ENCODE data around the gene C3orf18.

C3orf18 gene

GRCh38 chr3:50607271-50608091 is 39.9 kb upstream of the C3orf18 start:
- Mint-ChIP-seq H3K27me3 (no peaks in the 10 kb centered on the region), H3K27ac (peak overlapping the region; percentile 97), H3K36me3 (peaks cover 43% of the 10 kb centered on the region), H3K4me3 (peak overlapping the region; percentile 96), H3K4me1 (peaks cover 79% of the 10 kb centered on the region), H3K9me3 (no peaks in the 10 kb centered on the region)

GRCh38 chr3:50606596-50606995 is 39.0 kb upstream of the C3orf18 start:
- Mint-ChIP-seq H3K9me3 (no peaks in the 10 kb centered on the region), H3K4me1 (peaks cover 80% of the 10 kb centered on the region), H3K36me3 (peaks cover 43% of the 10 kb centered on the region), H3K27ac (peak overlapping the region; percentile 91), H3K4me3 (peak overlapping the region; percentile 96), H3K27me3 (no peaks in the 10 kb centered on the region)

DNA sequence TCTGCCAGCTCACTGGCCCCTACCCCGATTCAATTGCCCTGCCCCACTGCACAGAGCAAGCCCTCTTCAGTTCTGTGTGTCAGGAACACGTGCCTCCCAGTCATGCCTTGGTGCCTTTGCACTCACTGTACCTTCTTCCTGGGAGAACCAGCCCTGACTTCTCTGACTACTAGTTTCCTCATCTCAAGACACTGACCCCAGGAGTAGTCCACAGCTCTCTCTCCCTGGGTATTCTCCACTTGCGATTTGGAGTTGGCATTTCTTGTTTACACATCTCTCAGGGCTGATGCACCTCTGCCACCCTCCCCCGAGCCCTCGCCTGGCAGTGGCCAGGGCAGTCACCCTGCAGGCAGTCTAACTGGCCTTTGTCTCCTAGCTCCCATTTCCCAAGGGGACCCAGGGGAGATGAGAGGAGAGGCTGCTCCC is 38.4 kb upstream of the C3orf18 start:
- no peaks in the 10 kb centered on the region for H3K9me3 Mint-ChIP-seq
- H3K27me3 Mint-ChIP-seq, result no peaks in the 10 kb centered on the region
- H3K4me3 Mint-ChIP-seq, result peak overlapping the region; percentile 96
- peaks cover 87% of the 10 kb centered on the region for H3K4me1 Mint-ChIP-seq
- peaks cover 43% of the 10 kb centered on the region for H3K36me3 Mint-ChIP-seq
- H3K27ac Mint-ChIP-seq, result peak overlapping the region; percentile 97

- Mint-ChIP-seq H3K36me3 (peaks cover 36% of the 10 kb centered on the region), H3K27ac (peak overlapping the region; percentile 97), H3K9me3 (no peaks in the 10 kb centered on the region), H3K4me3 (peak overlapping the region; percentile 96), H3K27me3 (no peaks in the 10 kb centered on the region), H3K4me1 (peaks cover 97% of the 10 kb centered on the region)
These were observed 37.4 kb upstream of the C3orf18 start for GRCh38 chr3:50604628-50605588.

- no peaks in the 10 kb centered on the region for H3K9me3 Mint-ChIP-seq
- peaks cover 31% of the 10 kb centered on the region for H3K36me3 Mint-ChIP-seq
- peaks cover 99% of the 10 kb centered on the region for H3K4me1 Mint-ChIP-seq
- peak overlapping the region; percentile 97 for H3K27ac Mint-ChIP-seq
- H3K27me3 Mint-ChIP-seq, result no peaks in the 10 kb centered on the region
- peak overlapping the region; percentile 35 for H3K4me3 Mint-ChIP-seq
These were observed 36.6 kb upstream of the C3orf18 start for GRCh38 chr3:50604110-50604621.

- peak overlapping the region; percentile 35 for H3K4me3 Mint-ChIP-seq
- H3K4me1 Mint-ChIP-seq, result peaks cover 99% of the 10 kb centered on the region
- no peaks in the 10 kb centered on the region for H3K9me3 Mint-ChIP-seq
- H3K27ac Mint-ChIP-seq, result peak overlapping the region; percentile 97
- no peaks in the 10 kb centered on the region for H3K27me3 Mint-ChIP-seq
- H3K36me3 Mint-ChIP-seq, result peaks cover 24% of the 10 kb centered on the region
These were observed 35.9 kb upstream of the C3orf18 start for GRCh38 chr3:50603261-50604109.

DNA sequence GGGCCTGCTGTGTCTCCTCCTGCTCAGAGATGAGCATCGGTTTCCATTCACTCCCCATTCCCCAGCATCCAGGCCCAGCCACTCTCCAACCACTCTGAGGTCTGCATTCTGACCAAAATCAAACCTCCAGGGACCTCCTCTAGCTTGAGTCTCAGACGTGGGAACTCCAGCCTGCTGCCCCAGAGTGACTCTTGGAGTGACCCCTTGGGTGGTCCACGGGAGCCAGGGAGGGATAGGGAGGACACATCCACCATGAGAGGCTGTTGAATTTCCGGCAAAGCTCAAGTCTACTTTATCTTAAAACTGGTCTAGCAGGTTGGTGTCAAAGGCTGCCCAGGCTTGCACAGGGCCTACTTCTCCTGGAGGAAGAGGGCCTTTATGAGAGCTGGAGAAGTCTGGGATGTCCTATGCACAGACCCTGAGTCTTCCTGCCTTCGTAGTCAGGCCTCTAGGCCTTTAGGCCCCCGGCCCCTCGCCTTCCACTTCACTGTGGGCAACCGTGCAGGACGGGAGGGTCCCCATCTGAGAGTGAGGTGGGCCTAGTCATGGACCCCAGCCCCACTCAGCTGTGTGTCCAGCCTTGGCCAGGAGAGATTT is 35.1 kb upstream of the C3orf18 start:
- no peaks in the 10 kb centered on the region for H3K27me3 Mint-ChIP-seq
- peak overlapping the region; percentile 79 for H3K4me3 Mint-ChIP-seq
- peaks cover 94% of the 10 kb centered on the region for H3K4me1 Mint-ChIP-seq

GRCh38 chr3:50600841-50601591 is 33.5 kb upstream of the C3orf18 start:
- Mint-ChIP-seq H3K4me3 (peak overlapping the region; percentile 79), H3K27me3 (no peaks in the 10 kb centered on the region), H3K27ac (peak overlapping the region; percentile 97), H3K9me3 (no peaks in the 10 kb centered on the region), H3K36me3 (peaks cover 10% of the 10 kb centered on the region), H3K4me1 (peaks cover 80% of the 10 kb centered on the region)

More for the DNA sequence above, 35.1 kb upstream of the C3orf18 start:
- H3K36me3 Mint-ChIP-seq, result peaks cover 17% of the 10 kb centered on the region
- peak overlapping the region; percentile 97 for H3K27ac Mint-ChIP-seq
- no peaks in the 10 kb centered on the region for H3K9me3 Mint-ChIP-seq

DNA sequence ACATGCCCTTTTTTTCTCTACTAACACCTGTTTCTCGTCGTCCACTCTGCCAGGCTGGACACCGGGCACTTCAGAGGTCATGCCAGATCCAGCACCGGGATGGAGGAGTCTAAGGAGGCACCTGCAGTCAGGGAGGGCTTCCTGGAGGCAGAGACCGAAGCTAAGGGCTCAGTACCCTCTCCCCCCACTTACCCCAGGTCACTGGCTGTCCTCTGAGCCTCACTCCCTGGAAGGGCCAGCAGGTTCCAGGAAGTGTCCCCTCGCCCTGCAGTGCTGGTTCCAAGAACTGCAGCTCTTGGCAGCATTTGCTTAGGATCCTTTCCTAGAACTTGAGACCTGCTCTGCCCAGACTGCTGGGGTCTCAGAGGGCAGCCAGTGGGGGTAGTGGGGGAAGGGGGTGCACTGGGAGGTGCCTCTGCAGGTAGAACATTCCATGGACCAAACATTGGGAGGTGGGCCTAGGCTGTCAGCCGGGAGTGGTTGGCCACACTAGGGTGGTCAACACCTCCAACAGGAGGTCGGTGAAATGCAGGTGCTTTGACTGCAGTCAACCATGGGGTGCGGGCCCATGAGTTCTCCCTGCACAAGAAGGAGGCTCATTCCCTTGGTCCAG is 32.7 kb upstream of the C3orf18 start:
- no peaks in the 10 kb centered on the region for H3K9me3 Mint-ChIP-seq
- no peaks in the 10 kb centered on the region for H3K27me3 Mint-ChIP-seq
- H3K36me3 Mint-ChIP-seq, result peaks cover 4% of the 10 kb centered on the region
- H3K27ac Mint-ChIP-seq, result peak overlapping the region; percentile 33
- H3K4me3 Mint-ChIP-seq, result no peak overlapping the region
- peaks cover 78% of the 10 kb centered on the region for H3K4me1 Mint-ChIP-seq

- Mint-ChIP-seq H3K4me3 (no peak overlapping the region), H3K36me3 (peaks cover 1% of the 10 kb centered on the region), H3K9me3 (no peaks in the 10 kb centered on the region), H3K27ac (peak overlapping the region; percentile 33), H3K4me1 (peaks cover 78% of the 10 kb centered on the region), H3K27me3 (no peaks in the 10 kb centered on the region)
These were observed 32.2 kb upstream of the C3orf18 start for GRCh38 chr3:50599716-50600118.

- Mint-ChIP-seq H3K27ac (no peak overlapping the region), H3K36me3 (peaks cover 1% of the 10 kb centered on the region), H3K9me3 (no peaks in the 10 kb centered on the region), H3K27me3 (no peaks in the 10 kb centered on the region), H3K4me3 (no peak overlapping the region), H3K4me1 (peaks cover 78% of the 10 kb centered on the region)
These were observed 31.7 kb upstream of the C3orf18 start for GRCh38 chr3:50599115-50599715.

DNA sequence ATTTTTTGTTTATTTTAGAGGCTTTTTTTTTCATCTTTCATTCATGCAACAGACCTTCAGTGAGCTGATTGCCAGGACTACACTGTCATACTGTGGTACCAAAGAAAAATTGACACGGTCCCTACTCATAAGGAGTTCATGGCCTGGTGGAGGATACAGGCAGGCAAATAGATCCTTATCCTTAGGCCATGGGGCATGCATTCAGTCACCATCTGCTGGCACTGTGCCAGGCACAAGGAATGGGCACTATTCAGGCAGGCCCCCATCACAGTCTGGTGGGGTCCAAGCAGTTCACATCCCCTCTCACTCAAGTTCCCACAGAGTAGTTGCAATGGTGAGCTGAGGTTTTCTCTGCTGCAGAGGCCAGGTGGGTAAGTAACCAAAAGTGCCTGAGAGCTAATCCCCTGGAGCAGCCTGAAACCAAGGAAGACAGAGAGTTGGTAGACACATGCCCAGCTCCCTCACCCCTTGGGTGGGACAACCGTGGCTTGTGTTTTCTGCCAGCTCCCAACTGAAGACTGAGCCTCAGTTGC is 26.8 kb upstream of the C3orf18 start:
- H3K9me3 Mint-ChIP-seq, result no peaks in the 10 kb centered on the region
- peaks cover 1% of the 10 kb centered on the region for H3K36me3 Mint-ChIP-seq
- H3K27ac Mint-ChIP-seq, result peak overlapping the region; percentile 69
- peaks cover 72% of the 10 kb centered on the region for H3K4me1 Mint-ChIP-seq
- no peaks in the 10 kb centered on the region for H3K27me3 Mint-ChIP-seq
- no peak overlapping the region for H3K4me3 Mint-ChIP-seq

DNA sequence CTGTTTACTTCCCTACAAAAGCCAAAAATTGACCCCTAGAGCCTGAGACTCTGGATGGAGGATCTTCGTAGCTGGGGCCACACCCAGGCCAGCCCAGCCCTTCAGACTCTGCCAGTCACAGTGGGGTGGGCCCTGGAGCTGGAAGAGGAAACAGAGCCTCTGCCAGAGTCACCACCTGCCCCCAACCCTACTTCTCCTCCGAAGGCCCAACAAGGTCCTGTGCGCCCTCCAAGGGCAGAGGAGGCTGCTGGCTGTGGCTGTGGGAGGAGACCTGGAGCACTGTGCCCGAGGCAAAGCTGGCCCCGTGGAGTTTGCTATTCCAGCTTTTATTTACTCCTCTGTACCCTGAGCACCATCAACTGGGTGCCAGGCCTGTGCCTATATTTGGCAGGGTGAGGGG is 25.0 kb upstream of the C3orf18 start:
- Mint-ChIP-seq H3K4me1 (peaks cover 79% of the 10 kb centered on the region), H3K4me3 (peak overlapping the region; percentile 40), H3K27me3 (no peaks in the 10 kb centered on the region), H3K9me3 (no peaks in the 10 kb centered on the region), H3K27ac (peak overlapping the region; percentile 95), H3K36me3 (peaks cover 1% of the 10 kb centered on the region)
